ENCODE results near the gene LRRC56. TPM values are rescaled to one million over a fixed set of nuclear protein-coding genes. Genes with fewer than 3 reads are reported as not detected.

The LRRC56 gene
- total and polyA plus RNA-seq, 2 of the 13 experiments (the other 11 are each of a cell fraction or from before 2014, with no cell fraction given): 0.11 to 0.29 TPM

GRCh38 chr11:553083-553987 lies 16.0 kb downstream of the LRRC56 start (continued):
- TF ChIP-seq FUBP1 (CRISPR knock-in tag; IDR thresholded peaks at IDR 0.05; ENCODE audit: borderline replicate concordance) (no peak), ARNTL (CRISPR knock-in tag; IDR thresholded peaks at IDR 0.05) (no peak), SRF (IDR thresholded peaks at IDR 0.05; ENCODE audit: low read depth, low read length) (no peak), ZNF264 (CRISPR knock-in tag; IDR thresholded peaks at IDR 0.05) (no peak), GLI4 (CRISPR knock-in tag; IDR thresholded peaks at IDR 0.05; ENCODE audit: borderline replicate concordance) (no peak), ZNF496 (CRISPR knock-in tag; IDR thresholded peaks at IDR 0.05; ENCODE audit: insufficient replicate concordance) (no peak), LBX2 (CRISPR knock-in tag; IDR thresholded peaks at IDR 0.05; ENCODE audit: borderline replicate concordance) (no peak), LCORL (IDR thresholded peaks at IDR 0.05) (no peak), LCORL (CRISPR knock-in tag; IDR thresholded peaks at IDR 0.05) (peak; percentile 36; the same call in 1 of the 2 replicates), YEATS2 (CRISPR knock-in tag; IDR thresholded peaks at IDR 0.05; ENCODE audit: borderline replicate concordance) (no peak), MXD4 (CRISPR knock-in tag; IDR thresholded peaks at IDR 0.05) (no peak), HOXA7 (CRISPR knock-in tag; IDR thresholded peaks at IDR 0.05) (no peak), ZNF776 (CRISPR knock-in tag; IDR thresholded peaks at IDR 0.05) (no peak), RBM22 (optimal IDR thresholded peaks at IDR 0.05; ENCODE audit: low read length) (no peak), POLR2AphosphoS2 (IDR thresholded peaks at IDR 0.05; ENCODE audit: low read depth, low read length) (no peak), ZBTB7A (CRISPR knock-in tag; IDR thresholded peaks at IDR 0.05) (peak; percentile 57), SKIL (CRISPR knock-in tag; IDR thresholded peaks at IDR 0.05; ENCODE audit: borderline replicate concordance) (peak; percentile 55; the same call in 1 of the 2 replicates), ZSCAN29 (CRISPR knock-in tag; conservative IDR thresholded peaks at IDR 0.05) (no peak), ZBTB7B (CRISPR knock-in tag; IDR thresholded peaks at IDR 0.05) (no peak; the same call in 1 of the 2 replicates), HNRNPL (IDR thresholded peaks at IDR 0.05; ENCODE audit: low read depth, low read length) (no peak), NKX3-1 (CRISPR knock-in tag; IDR thresholded peaks at IDR 0.05) (no peak), FIP1L1 (IDR thresholded peaks at IDR 0.05; ENCODE audit: borderline replicate concordance, insufficient read depth, low read depth, low read length) (no peak), ERF (CRISPR knock-in tag; IDR thresholded peaks at IDR 0.05) (no peak), ZNF383 (CRISPR knock-in tag; IDR thresholded peaks at IDR 0.05; ENCODE audit: borderline replicate concordance) (no peak)
- TF ChIP-seq, protein P1, sequence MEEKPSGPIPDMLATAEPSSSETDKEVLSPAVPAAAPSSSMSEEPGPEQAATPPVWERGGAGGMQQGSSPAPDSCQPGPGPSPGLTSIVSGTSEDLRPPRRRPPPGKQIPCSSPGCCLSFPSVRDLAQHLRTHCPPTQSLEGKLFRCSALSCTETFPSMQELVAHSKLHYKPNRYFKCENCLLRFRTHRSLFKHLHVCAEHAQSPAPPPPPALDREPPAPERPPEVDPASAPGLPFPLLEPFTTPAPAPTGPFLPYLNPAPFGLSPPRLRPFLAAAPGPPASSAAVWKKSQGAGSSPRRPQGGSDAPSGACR (CRISPR knock-in tag; IDR thresholded peaks at IDR 0.05): no peak
